ENCODE measurements around the gene MICALL1. TPM values are rescaled to one million over a fixed set of nuclear protein-coding genes. Genes with fewer than 3 reads are reported as not detected.

Gene MICALL1
- total and polyA plus RNA-seq, 2 of the 13 experiments (the other 11 are each of a cell fraction or from before 2014, with no cell fraction given), result 7.6 to 10.6 TPM

GRCh38 chr22:37930270-37930951, 24.3 kb downstream of the MICALL1 start (continued):
- TF ChIP-seq ZFP36L1 (CRISPR knock-in tag; IDR thresholded peaks at IDR 0.05) (no peak), TRIM22 (IDR thresholded peaks at IDR 0.05) (no peak), ZSCAN31 (CRISPR knock-in tag; IDR thresholded peaks at IDR 0.05; ENCODE audit: low read depth) (no peak), ZNF101 (CRISPR knock-in tag; IDR thresholded peaks at IDR 0.05; ENCODE audit: borderline replicate concordance, low read depth) (no peak), CENPT (CRISPR knock-in tag; IDR thresholded peaks at IDR 0.05; ENCODE audit: low read depth) (no peak), ZNF720 (CRISPR knock-in tag; IDR thresholded peaks at IDR 0.05) (no peak), STAG1 (CRISPR knock-in tag; IDR thresholded peaks at IDR 0.05) (peak; percentile 33), MXD3 (CRISPR knock-in tag; IDR thresholded peaks at IDR 0.05) (no peak), ZNF589 (CRISPR knock-in tag; conservative IDR thresholded peaks at IDR 0.05) (no peak), SALL2 (CRISPR knock-in tag; IDR thresholded peaks at IDR 0.05) (no peak)
- TF ChIP-seq, protein P1, sequence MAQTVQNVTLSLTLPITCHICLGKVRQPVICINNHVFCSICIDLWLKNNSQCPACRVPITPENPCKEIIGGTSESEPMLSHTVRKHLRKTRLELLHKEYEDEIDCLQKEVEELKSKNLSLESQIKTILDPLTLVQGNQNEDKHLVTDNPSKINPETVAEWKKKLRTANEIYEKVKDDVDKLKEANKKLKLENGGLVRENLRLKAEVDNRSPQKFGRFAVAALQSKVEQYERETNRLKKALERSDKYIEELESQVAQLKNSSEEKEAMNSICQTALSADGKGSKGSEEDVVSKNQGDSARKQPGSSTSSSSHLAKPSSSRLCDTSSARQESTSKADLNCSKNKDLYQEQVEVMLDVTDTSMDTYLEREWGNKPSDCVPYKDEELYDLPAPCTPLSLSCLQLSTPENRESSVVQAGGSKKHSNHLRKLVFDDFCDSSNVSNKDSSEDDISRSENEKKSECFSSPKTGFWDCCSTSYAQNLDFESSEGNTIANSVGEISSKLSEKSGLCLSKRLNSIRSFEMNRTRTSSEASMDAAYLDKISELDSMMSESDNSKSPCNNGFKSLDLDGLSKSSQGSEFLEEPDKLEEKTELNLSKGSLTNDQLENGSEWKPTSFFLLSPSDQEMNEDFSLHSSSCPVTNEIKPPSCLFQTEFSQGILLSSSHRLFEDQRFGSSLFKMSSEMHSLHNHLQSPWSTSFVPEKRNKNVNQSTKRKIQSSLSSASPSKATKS (CRISPR knock-in tag; IDR thresholded peaks at IDR 0.05), result no peak
